Stimulated activated CD8-positive, alpha-beta memory T cell treated with anti-CD3 and anti-CD28 coated beads, Interleukin-2, amount 100 ng/mL, for 1 hour (primary cell): ENCODE data around the gene ZDHHC11B.
"Not testable (repeated sequence)": the region's sequence is repeated elsewhere in the genome, so short reads cannot be mapped to it uniquely, and the experiment has no call there.

ENCODE experiments used
- DNase-seq, 2 donors: peaks; one replicate each; pipeline ENCODE4 v3.0.0-alpha.2; 2020; ENCODE audit warnings: low read depth in 2 of 2

ZDHHC11B gene

GRCh38 chr5:784428-785177, at the start of gene ZDHHC11B:
Gene ZDHHC11B (minus strand): TSS chr5:784729. CDS start chr5:766919, 17,810 bp downstream.
- peak; percentile 79 to 87 for DNase-seq

- not testable (repeated sequence) for DNase-seq
Measured at GRCh38 chr5:834013-834412, 49.5 kb upstream of the ZDHHC11B start.

- not testable (repeated sequence) for DNase-seq
Measured at GRCh38 chr5:828194-828593, 43.7 kb upstream of the ZDHHC11B start.

- DNase-seq = not testable (repeated sequence)
Measured at GRCh38 chr5:825544-825943, 41.0 kb upstream of the ZDHHC11B start.

- DNase-seq = no peak
Measured at GRCh38 chr5:821504-821903, 37.0 kb upstream of the ZDHHC11B start.

- no peak for DNase-seq
Measured at GRCh38 chr5:820245-820644, 35.7 kb upstream of the ZDHHC11B start.

GRCh38 chr5:819078-819477, 34.5 kb upstream of the ZDHHC11B start:
- DNase-seq = no peak

- no peak for DNase-seq
Measured at GRCh38 chr5:816176-816575, 31.6 kb upstream of the ZDHHC11B start.

- DNase-seq = no peak
Measured at GRCh38 chr5:815449-815848, 30.9 kb upstream of the ZDHHC11B start.

- not testable (repeated sequence) for DNase-seq
Measured at GRCh38 chr5:813575-813974, 29.0 kb upstream of the ZDHHC11B start.

- not testable (repeated sequence) for DNase-seq
Measured at GRCh38 chr5:811384-811783, 26.9 kb upstream of the ZDHHC11B start.

- DNase-seq = not testable (repeated sequence)
Measured at GRCh38 chr5:807719-808514, 23.4 kb upstream of the ZDHHC11B start.

GRCh38 chr5:801472-801871, 16.9 kb upstream of the ZDHHC11B start:
- DNase-seq = no peak

GRCh38 chr5:801055-801454, 16.5 kb upstream of the ZDHHC11B start:
- DNase-seq = not testable (repeated sequence)

GRCh38 chr5:798505-799138, 14.1 kb upstream of the ZDHHC11B start:
- DNase-seq = not testable (repeated sequence)

- not testable (repeated sequence) for DNase-seq
Measured at GRCh38 chr5:797986-798385, 13.5 kb upstream of the ZDHHC11B start.

- not testable (repeated sequence) for DNase-seq
Measured at GRCh38 chr5:795873-796272, 11.3 kb upstream of the ZDHHC11B start.

GRCh38 chr5:794948-795347, 10.4 kb upstream of the ZDHHC11B start:
- DNase-seq = not testable (repeated sequence)

- DNase-seq = not testable (repeated sequence)
Measured at GRCh38 chr5:788703-789102, 4.2 kb upstream of the ZDHHC11B start.

- not testable (repeated sequence) for DNase-seq
Measured at GRCh38 chr5:787857-788233, 3.3 kb upstream of the ZDHHC11B start.

GRCh38 chr5:787224-787856, 2.8 kb upstream of the ZDHHC11B start:
- not testable (repeated sequence) for DNase-seq

- not testable (repeated sequence) for DNase-seq
Measured at GRCh38 chr5:785181-785705, 714 bp upstream of the ZDHHC11B start.
